GM18508 (cell line): Measurements from ENCODE around the gene EXTL2.
"Not testable (repeated sequence)": the region's sequence is repeated elsewhere in the genome, so short reads cannot be mapped to it uniquely, and the experiment has no call there.

Experiments
- ATAC-seq: cut with Tn5 transposase; IDR thresholded peaks from one replicate; pipeline ENCODE4 v1.9.1; 2021; ENCODE audit warnings: moderate number of reproducible peaks; ENCODE audit not compliant: insufficient read depth, unreplicated experiment

The EXTL2 gene

GRCh38 chr1:100866041-100866900, 28.4 kb downstream of the EXTL2 start:
- ATAC-seq: no peak

GRCh38 chr1:100862591-100862990, 32.1 kb downstream of the EXTL2 start:
- no peak for ATAC-seq

- ATAC-seq: no peak
Measured at GRCh38 chr1:100861379-100861778, 33.3 kb downstream of the EXTL2 start.

GRCh38 chr1:100860397-100860991, 34.1 kb downstream of the EXTL2 start:
- ATAC-seq: no peak

- ATAC-seq: not testable (repeated sequence)
Measured at GRCh38 chr1:100855116-100855515, 39.5 kb downstream of the EXTL2 start.

- no peak for ATAC-seq
Measured at GRCh38 chr1:100852976-100853375, 41.7 kb downstream of the EXTL2 start.

- ATAC-seq: no peak
Measured at GRCh38 chr1:100851726-100852125, 42.9 kb downstream of the EXTL2 start.

GRCh38 chr1:100847361-100848082, 47.1 kb downstream of the EXTL2 start:
- ATAC-seq: no peak

- ATAC-seq: not testable (repeated sequence)
Measured at GRCh38 chr1:100843160-100843559, 51.5 kb downstream of the EXTL2 start.

- no peak for ATAC-seq
Measured at GRCh38 chr1:100835866-100836842, 58.5 kb downstream of the EXTL2 start.

- no peak for ATAC-seq
Measured at GRCh38 chr1:100834777-100835660, 59.6 kb downstream of the EXTL2 start.

- peak; percentile 48 for ATAC-seq
Measured at GRCh38 chr1:100832694-100833428, 61.8 kb downstream of the EXTL2 start.

- not testable (repeated sequence) for ATAC-seq
Measured at GRCh38 chr1:100825666-100826065, 69.0 kb downstream of the EXTL2 start.
